Heart left ventricle (tissue), 13 donors: ENCODE results near the gene MYG1.

Source experiments
- POLR2A ChIP-seq, 2 donors: fragments of 450-650 bp; IDR thresholded peaks; one replicate each; pipeline ENCODE4 v1.6.1; 2017; ENCODE audit warnings: antibody characterized with exemption in 2 of 2, mild to moderate bottlenecking in 2 of 2, moderate library complexity in 2 of 2
- TF ChIP-seq, protein P1 (sequence below), 12 donors: fragments of 200-600 bp; sonication (generic) in 4 of 12; IDR thresholded peaks; one replicate each; pipeline versions ENCODE4 v1.5.0 to v1.8.0; 2018 to 2022; ENCODE audit warnings: antibody characterized with exemption in 12 of 12, mild to moderate bottlenecking in 5 of 12
- donor health status: ischemic (EF 13 %, LVEDD 7.1; RV severe dilation, severe dysfunction).
- donor health status: DM: no; HTN: yes; CAD: no.
- donor health status: DM: no; HTN: no; CAD: no.
- donor health status: ischemic (EF 25% LVEDD 6.9; RV normal size, moderate dysfunction).
- donor health status: ischemic (EF 25% LVEDD 5.7; RV mildly dilated, moderate dysfunction).
- donor health status: ischemic (EF 35%, LVEDD 5.7; RV mildly dilated, moderate dysfunction).
- donor health status: nonischemic (EF 11% LVEDD 7.7; RV severe dilation, severe dysfunction).
- donor health status: DM: yes; HTN: yes; CAD: no.
- donor health status: PGD.
- donor health status: ischemic (EF 29% LVEDD 5.4; RV normal size, mild dysfunction).
- donor health status: nonischemic (EF 23%, LVEDD 6.1; RV moderate dilation, normal function).

DNA sequence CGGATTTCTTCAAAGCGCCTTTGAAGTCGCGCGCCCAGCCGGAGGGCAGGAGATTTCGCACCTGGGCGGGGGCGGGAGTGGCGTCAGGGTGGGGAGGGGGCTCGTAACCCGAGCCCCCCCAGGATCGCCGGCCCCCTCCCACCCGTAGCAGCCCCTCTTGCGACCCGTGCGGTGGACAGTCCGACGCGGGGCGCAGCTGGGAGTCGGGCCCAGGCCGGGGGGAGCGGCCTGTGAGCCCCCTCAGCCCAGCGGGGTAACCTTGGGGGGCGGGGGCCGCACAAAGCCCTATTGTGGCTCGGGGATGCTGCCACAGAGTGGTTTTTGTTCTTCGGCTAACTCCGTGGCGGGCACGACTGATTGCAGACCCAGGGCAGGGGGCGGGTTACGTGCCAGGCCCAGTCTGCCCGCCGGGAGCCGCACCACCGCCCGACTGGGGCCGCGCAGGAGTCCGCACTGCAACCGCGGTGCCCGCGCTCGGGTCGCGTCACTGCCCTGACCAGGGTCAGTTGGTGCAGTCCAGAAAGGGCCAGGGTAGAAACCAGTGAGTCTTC is 26.1 kb downstream of the MYG1 start:
- TF ChIP-seq, protein P1, sequence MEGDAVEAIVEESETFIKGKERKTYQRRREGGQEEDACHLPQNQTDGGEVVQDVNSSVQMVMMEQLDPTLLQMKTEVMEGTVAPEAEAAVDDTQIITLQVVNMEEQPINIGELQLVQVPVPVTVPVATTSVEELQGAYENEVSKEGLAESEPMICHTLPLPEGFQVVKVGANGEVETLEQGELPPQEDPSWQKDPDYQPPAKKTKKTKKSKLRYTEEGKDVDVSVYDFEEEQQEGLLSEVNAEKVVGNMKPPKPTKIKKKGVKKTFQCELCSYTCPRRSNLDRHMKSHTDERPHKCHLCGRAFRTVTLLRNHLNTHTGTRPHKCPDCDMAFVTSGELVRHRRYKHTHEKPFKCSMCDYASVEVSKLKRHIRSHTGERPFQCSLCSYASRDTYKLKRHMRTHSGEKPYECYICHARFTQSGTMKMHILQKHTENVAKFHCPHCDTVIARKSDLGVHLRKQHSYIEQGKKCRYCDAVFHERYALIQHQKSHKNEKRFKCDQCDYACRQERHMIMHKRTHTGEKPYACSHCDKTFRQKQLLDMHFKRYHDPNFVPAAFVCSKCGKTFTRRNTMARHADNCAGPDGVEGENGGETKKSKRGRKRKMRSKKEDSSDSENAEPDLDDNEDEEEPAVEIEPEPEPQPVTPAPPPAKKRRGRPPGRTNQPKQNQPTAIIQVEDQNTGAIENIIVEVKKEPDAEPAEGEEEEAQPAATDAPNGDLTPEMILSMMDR (IDR thresholded peaks at IDR 0.05): no peak
- no peak for TF ChIP-seq POLR2A (IDR thresholded peaks at IDR 0.05)
